ENCODE results near the gene TUFT1.

TUFT1 gene

DNA sequence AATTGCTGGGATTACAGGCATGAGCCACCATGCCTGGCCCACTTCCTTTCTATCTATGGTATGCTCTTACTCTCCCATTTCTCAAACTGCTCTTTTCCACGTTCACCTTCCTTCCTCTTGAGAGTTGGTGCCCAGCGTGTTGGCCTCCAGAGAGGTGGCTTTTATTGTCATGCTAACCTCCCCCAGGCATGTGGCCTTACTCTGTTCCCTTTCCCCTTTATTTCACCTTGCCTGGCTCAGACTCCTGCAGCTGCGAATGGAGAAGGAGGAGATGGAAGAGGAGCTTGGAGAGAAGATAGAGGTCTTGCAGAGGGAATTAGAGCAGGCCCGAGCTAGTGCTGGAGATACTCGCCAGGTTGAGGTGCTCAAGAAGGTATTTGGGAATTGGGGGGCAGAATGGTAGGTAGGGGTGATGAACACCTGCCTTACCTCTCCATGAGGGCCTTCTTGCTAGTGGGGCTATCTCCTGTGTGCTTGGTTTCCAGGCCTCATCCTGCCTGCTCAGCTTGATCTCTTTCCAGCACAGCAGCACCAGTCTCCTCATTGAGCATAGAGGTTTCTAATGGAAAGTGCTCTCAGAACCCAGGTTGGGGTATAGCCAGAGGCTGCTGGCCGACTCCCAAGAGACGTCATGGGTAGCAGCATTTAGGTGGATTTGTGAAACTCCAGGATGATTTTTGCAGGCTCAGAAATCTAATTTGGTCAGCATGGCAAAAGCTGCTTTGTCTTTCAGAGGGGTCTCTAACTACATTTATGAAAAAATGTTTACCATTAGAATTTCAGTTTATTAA is 13.2 kb upstream of the TUFT1 start:
- H3K9me3 ChIP-seq (ENCODE audit: control insufficient read depth, insufficient read depth, low read depth, low read length): no peaks in the 10 kb centered on the region
- no peak overlapping the region for H3K27ac ChIP-seq (ENCODE audit: extremely low read depth, low read depth, low read length)
- CTCF ChIA-PET: interaction anchor here (0.6 to 0.7 kb wide), 2 partner anchors 24 to 37 kb away, joined by 4 read pairs; no protein-coding TSS in a partner anchor
- TF ChIP-seq, protein P1, sequence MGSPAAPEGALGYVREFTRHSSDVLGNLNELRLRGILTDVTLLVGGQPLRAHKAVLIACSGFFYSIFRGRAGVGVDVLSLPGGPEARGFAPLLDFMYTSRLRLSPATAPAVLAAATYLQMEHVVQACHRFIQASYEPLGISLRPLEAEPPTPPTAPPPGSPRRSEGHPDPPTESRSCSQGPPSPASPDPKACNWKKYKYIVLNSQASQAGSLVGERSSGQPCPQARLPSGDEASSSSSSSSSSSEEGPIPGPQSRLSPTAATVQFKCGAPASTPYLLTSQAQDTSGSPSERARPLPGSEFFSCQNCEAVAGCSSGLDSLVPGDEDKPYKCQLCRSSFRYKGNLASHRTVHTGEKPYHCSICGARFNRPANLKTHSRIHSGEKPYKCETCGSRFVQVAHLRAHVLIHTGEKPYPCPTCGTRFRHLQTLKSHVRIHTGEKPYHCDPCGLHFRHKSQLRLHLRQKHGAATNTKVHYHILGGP (tag by site-specific recombination; IDR thresholded peaks at IDR 0.05): no peak
- TF ChIP-seq KLF7 (tag by site-specific recombination; IDR thresholded peaks at IDR 0.05; ENCODE audit: borderline replicate concordance) (no peak), ZNF501 (tag by site-specific recombination; IDR thresholded peaks at IDR 0.05) (no peak), HOXD13 (CRISPR knock-in tag; IDR thresholded peaks at IDR 0.05; ENCODE audit: borderline replicate concordance) (no peak), ZNF324 (tag by site-specific recombination; IDR thresholded peaks at IDR 0.05) (no peak), ZNF571 (tag by site-specific recombination; IDR thresholded peaks at IDR 0.05) (no peak), ZSCAN30 (tag by site-specific recombination; IDR thresholded peaks at IDR 0.05) (no peak), ZFP3 (tag by site-specific recombination; IDR thresholded peaks at IDR 0.05; ENCODE audit: low read depth) (no peak), ZNF350 (tag by site-specific recombination; IDR thresholded peaks at IDR 0.05) (no peak), ZNF549 (tag by site-specific recombination; IDR thresholded peaks at IDR 0.05) (no peak)
- TF ChIP-seq, protein P2, sequence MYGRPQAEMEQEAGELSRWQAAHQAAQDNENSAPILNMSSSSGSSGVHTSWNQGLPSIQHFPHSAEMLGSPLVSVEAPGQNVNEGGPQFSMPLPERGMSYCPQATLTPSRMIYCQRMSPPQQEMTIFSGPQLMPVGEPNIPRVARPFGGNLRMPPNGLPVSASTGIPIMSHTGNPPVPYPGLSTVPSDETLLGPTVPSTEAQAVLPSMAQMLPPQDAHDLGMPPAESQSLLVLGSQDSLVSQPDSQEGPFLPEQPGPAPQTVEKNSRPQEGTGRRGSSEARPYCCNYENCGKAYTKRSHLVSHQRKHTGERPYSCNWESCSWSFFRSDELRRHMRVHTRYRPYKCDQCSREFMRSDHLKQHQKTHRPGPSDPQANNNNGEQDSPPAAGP (tag by site-specific recombination; IDR thresholded peaks at IDR 0.05): no peak
- TF ChIP-seq, protein P3, sequence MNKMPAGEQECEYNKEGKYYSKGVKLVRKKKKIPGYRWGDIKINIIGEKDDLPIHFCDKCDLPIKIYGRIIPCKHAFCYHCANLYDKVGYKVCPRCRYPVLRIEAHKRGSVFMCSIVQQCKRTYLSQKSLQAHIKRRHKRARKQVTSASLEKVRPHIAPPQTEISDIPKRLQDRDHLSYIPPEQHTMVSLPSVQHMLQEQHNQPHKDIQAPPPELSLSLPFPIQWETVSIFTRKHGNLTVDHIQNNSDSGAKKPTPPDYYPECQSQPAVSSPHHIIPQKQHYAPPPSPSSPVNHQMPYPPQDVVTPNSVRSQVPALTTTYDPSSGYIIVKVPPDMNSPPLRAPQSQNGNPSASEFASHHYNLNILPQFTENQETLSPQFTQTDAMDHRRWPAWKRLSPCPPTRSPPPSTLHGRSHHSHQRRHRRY (tag by site-specific recombination; IDR thresholded peaks at IDR 0.05): no peak
- TF ChIP-seq, protein P4, sequence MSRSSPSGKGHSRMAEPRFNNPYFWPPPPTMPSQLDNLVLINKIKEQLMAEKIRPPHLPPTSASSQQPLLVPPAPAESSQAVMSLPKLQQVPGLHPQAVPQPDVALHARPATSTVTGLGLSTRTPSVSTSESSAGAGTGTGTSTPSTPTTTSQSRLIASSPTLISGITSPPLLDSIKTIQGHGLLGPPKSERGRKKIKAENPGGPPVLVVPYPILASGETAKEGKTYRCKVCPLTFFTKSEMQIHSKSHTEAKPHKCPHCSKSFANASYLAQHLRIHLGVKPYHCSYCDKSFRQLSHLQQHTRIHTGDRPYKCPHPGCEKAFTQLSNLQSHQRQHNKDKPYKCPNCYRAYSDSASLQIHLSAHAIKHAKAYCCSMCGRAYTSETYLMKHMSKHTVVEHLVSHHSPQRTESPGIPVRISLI (tag by site-specific recombination; IDR thresholded peaks at IDR 0.05): no peak
- TF ChIP-seq, protein P5, sequence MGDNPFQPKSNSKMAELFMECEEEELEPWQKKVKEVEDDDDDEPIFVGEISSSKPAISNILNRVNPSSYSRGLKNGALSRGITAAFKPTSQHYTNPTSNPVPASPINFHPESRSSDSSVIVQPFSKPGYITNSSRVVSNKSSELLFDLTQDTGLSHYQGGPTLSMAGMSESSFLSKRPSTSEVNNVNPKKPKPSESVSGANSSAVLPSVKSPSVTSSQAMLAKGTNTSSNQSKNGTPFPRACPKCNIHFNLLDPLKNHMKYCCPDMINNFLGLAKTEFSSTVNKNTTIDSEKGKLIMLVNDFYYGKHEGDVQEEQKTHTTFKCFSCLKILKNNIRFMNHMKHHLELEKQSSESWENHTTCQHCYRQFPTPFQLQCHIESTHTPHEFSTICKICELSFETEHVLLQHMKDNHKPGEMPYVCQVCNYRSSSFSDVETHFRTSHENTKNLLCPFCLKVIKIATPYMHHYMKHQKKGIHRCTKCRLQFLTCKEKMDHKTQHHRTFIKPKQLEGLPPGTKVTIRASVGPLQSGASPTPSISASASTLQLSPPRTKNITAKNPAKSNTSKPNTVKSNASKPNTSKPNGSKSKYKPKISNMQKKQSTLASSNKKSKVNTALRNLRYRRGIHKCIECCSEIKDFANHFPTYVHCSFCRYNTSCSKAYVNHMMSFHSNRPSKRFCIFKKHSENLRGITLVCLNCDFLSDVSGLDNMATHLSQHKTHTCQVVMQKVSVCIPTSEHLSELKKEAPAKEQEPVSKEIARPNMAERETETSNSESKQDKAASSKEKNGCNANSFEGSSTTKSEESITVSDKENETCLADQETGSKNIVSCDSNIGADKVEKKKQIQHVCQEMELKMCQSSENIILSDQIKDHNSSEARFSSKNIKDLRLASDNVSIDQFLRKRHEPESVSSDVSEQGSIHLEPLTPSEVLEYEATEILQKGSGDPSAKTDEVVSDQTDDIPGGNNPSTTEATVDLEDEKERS (tag by site-specific recombination; IDR thresholded peaks at IDR 0.05): no peak
- H3K4me1 ChIP-seq (ENCODE audit: control insufficient read depth, insufficient read depth, low read length): no peaks in the 10 kb centered on the region
- no peak overlapping the region for H3K4me3 ChIP-seq (ENCODE audit: low read depth, low read length)
- H3K36me3 ChIP-seq (ENCODE audit: control insufficient read depth in 2 of 2, insufficient read depth in 1 of 2, low read length in 2 of 2): peaks cover 3 to 56% of the 10 kb centered on the region in 2 experiments; a peak in 2 of 3 replicates
- POLR2A ChIA-PET: no interaction called here

DNA sequence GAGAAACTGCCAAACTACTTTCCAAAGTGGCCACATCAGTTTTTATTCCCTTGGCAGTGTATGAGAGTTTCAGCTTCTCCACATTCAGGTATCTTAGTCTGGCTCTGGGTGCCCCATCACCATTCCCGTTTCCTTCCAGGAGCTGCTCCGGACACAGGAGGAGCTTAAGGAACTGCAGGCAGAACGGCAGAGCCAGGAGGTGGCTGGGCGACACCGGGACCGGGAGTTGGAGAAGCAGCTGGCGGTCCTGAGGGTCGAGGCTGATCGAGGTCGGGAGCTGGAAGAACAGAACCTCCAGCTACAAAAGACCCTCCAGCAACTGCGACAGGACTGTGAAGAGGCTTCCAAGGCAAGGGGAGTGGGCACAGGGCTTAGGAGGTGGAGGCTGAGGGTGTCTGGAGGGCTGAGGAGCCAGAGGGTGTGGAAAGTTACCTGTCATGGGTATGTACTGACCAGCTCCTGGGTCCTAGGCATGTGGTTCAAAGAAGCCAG is 10.9 kb upstream of the TUFT1 start:
- H3K9me3 ChIP-seq (ENCODE audit: control insufficient read depth, insufficient read depth, low read depth, low read length): no peaks in the 10 kb centered on the region
- no peaks in the 10 kb centered on the region for H3K4me1 ChIP-seq (ENCODE audit: control insufficient read depth, insufficient read depth, low read length)
- no peak overlapping the region for H3K27ac ChIP-seq (ENCODE audit: extremely low read depth, low read depth, low read length)
- CTCF ChIA-PET: interaction anchor here (0.5 to 1.2 kb wide), 2 partner anchors 21 to 111 kb away, joined by 3 to 6 read pairs; no protein-coding TSS in a partner anchor
- POLR2A ChIA-PET: interaction anchor here (1.0 kb wide), 2 partner anchors 10 to 13 kb away, joined by 3 to 4 read pairs; no protein-coding TSS in a partner anchor
- H3K36me3 ChIP-seq (ENCODE audit: control insufficient read depth in 2 of 2, insufficient read depth in 1 of 2, low read length in 2 of 2): peaks cover 3 to 54% of the 10 kb centered on the region in 2 experiments; a peak in 2 of 3 replicates
- no peak overlapping the region for H3K4me3 ChIP-seq (ENCODE audit: low read depth, low read length)
- TF ChIP-seq, protein P6, sequence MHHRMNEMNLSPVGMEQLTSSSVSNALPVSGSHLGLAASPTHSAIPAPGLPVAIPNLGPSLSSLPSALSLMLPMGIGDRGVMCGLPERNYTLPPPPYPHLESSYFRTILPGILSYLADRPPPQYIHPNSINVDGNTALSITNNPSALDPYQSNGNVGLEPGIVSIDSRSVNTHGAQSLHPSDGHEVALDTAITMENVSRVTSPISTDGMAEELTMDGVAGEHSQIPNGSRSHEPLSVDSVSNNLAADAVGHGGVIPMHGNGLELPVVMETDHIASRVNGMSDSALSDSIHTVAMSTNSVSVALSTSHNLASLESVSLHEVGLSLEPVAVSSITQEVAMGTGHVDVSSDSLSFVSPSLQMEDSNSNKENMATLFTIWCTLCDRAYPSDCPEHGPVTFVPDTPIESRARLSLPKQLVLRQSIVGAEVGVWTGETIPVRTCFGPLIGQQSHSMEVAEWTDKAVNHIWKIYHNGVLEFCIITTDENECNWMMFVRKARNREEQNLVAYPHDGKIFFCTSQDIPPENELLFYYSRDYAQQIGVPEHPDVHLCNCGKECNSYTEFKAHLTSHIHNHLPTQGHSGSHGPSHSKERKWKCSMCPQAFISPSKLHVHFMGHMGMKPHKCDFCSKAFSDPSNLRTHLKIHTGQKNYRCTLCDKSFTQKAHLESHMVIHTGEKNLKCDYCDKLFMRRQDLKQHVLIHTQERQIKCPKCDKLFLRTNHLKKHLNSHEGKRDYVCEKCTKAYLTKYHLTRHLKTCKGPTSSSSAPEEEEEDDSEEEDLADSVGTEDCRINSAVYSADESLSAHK (tag by site-specific recombination; IDR thresholded peaks at IDR 0.05): no peak
- TF ChIP-seq ZNF302 (tag by site-specific recombination; IDR thresholded peaks at IDR 0.05; ENCODE audit: low read depth) (no peak), ZNF548 (tag by site-specific recombination; IDR thresholded peaks at IDR 0.05) (no peak), ZSCAN30 (tag by site-specific recombination; IDR thresholded peaks at IDR 0.05) (no peak), ZNF121 (tag by site-specific recombination; IDR thresholded peaks at IDR 0.05) (no peak), ZNF423 (tag by site-specific recombination; IDR thresholded peaks at IDR 0.05) (no peak), YY2 (tag by site-specific recombination; IDR thresholded peaks at IDR 0.05) (no peak), ZNF248 (tag by site-specific recombination; IDR thresholded peaks at IDR 0.05) (no peak), YY1 (tag by site-specific recombination; IDR thresholded peaks at IDR 0.05) (no peak)
